GM19455 (cell line): Measurements from ENCODE around the gene VWA8.
"Not testable (repeated sequence)": the region's sequence is repeated elsewhere in the genome, so short reads cannot be mapped to it uniquely, and the experiment has no call there.

ENCODE experiments used
- ATAC-seq: cut with Tn5 transposase; IDR thresholded peaks from one replicate; pipeline ENCODE4 v1.9.1; 2021; ENCODE audit not compliant: unreplicated experiment

VWA8 gene

DNA sequence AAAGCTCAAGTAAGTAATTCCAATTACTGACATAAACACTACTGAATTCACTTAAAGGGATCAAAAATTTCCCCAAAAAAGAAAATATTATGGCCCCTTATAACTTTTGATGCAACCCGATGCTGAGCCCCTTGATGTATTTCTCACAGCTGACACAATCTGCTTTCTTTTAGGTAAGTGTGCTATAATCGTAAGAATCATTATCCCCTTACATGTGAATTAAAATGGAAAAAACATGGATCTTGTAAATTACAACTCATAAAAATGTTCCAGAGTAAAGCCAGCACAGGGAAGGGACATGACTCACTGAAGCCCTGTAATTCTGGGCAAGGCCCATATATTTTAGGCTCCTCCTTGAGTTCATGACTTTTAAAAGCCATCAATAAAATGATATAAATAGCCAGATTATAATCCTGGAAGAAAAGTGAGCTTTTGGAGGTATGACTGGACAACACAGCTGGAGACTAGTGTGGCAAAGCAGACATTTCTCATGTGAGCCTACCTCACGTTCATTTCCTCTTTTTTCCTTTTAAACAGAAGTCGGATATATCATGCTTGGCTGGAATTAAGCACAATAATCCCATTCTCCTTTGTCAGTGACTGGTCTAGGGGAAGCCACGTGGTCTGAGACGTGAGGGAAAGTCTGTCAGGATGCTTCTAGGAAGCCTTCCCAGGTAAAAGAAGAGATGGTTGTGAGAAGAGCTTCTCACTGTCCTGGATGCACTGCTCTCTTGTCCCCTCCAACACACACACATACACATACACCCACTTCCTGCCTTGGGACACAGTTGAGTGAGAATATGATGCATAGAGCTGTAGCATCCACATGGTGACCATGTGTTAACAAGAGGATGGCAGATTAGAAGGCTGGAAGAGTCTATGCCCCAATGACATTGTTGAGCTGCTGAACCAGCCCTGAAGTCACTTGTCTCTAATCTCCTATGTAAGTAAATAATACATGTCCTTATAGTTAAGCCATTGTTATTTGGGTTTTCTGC is 338.2 kb downstream of the VWA8 start:
- ATAC-seq = no peak

DNA sequence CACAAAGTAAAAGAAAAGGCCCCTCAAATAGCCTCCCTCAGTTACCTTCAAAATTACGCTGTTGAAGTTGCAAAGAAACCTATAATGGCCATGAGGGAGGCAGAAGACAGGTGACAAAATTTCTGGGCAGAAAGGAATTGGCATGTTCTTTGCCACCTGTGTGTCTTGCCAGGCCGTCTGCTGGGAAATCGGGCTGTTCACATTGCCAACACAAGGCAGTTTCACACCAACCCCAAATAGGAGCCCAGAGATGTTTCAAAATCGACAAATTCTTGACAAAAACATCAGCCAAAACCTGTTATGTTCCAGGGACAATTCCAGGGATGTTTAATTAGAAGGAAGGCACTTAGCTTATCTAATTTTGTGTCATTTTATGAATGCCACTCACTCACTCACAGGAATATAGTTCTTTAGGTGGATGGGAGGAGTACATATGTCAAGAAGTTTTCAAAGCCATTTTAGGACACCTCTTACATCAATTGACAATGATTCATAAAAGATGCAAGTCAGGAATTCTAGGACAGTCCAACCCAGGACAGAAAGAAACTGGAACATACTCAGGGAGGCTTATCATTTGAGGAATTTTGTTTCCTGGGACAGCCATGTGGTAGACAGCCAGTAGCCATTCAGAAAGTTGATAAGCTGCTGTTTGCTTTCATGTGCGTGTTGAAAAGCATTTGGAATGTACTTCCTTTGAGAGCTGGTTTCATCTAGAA is 339.0 kb downstream of the VWA8 start:
- no peak for ATAC-seq

DNA sequence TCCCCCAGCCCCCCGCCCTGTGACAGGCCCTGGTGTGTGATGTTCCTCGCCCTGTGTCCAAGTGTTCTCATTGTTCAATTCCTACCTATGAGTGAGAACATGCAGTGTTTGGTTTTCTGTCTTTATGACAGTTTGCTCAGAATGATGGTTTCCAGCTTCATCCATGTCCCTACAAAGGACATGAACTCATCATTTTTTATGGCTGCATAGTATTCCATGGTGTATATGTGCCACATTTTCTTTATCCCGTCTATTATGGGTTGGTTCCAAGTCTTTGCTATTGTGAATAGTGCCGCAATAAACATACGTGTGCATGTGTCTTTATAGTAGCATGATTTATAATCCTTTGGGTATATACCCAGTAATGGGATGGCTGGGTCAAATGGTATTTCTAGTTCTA is 343.3 kb downstream of the VWA8 start:
- ATAC-seq = not testable (repeated sequence)

DNA sequence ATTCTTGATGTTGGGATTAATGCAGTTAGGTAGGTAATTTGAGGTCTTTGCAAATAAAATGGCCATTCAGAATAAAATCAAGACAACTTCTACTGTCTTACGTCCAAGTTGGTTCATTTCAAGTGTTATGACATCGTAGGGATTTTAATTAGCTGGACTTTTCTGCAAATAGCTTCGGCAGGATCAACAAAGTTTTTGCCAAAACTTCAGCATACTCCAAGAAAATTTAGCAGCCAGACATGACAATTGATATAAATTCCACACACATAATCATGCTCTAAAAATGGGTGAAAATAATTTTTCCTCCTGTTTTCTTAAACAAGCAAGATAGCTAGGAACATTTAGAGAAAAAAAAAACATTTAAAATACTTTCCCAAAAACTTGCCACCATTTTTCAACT is 344.8 kb downstream of the VWA8 start:
- ATAC-seq = no peak

DNA sequence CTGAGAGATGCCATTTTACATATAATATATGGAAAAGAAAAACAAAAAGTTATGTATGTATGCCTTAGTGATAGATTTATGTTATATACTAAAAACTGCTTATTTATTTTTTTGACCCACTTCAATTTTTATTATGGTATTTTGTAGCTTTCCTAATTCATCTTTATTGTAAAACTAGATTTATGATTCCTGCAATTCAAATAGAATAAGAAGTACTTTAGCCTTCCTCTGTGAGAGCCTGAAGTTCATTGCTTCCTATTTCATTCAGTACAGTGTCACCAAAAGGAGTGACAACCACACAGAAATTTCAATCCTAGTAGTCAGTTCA is 345.4 kb downstream of the VWA8 start:
- ATAC-seq = no peak

DNA sequence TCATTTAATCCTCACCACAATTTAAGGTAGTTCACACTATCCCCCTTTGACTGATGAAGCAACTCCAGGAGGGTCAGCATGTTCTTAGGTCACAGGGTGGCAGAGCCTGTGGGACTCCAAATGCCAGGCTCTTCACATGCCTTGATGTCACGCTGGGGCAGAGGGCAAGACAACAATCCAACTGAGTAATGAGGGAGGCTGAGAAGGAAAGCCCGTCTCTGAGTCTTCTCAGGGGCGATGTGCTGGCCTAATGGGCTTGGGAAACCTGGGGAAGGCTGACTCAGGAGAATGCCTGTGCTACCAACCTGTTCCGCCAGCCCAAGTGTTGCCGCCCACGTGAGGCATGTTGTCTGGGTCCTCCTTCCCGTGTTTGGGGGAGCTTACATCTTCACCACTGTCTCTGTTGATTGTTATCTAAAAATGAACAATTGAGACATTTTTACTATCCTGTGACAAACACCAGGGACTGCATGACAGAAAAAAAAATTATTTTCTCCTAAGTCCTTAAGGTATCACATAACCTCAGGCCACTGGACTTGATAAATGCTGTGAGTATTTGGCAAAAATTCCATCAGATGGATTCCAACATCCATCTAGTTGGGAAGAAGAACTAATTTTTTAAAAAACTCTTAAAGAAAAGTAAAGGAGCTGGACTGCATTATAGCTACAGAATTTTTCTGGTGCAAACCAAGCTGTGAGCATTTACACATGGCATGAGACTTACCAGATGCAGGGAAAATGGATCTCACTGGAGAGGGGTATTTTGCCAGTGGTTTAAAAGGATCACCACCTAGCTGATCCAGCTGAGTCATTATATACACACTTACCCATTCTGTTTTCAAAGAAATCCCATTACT is 346.0 kb downstream of the VWA8 start:
- ATAC-seq = no peak

DNA sequence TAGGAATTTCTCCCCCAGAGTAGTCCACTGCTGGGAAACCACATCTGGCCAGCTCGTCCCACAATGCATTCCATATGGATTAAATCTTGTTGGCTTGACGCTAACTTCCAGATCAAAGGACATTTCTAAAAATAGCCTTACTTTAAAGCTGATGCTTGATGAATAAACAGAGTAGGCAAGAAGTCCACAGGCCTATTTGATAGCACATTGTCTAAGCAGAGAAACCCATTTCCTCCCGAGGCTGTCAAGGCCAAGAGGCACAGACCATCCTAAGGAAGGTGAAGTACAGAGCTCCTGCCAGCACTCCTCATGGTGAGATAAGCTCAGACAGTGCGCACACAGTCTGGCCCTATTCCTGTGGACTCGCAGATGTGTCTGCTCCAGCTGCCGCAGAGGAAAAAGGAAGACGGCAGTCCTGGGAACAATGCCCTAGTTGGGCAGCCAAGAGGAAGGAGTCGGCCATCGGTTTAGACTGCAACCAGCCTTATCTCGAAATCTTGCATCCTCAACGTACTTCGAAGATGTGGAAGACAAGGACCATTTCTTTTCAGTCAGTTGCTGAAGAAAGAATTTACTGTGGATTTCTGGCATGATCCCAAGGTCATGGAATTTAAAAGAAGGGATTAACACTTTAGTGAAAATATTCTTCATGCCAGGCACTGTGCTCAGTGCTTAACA is 346.8 kb downstream of the VWA8 start:
- no peak for ATAC-seq

DNA sequence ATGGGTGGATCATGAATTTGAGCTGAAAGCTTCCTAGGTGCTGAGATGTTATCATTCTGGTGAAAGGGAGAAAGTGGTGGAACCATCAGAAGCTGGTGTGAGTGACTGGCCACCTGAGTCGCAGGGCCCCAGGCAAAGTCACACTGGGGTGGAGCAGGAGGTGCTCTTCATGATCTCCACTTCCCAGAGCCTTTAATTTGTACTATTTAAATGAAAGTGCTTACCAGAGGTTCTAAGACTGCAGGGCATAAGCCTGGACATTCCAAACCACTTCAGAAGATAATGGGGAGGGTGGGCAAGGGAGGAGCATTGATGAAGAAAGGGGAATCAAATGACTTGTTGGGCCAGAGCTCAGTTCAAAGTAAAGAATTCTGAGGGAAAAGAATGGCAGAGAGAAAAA is 347.4 kb downstream of the VWA8 start:
- ATAC-seq = no peak

DNA sequence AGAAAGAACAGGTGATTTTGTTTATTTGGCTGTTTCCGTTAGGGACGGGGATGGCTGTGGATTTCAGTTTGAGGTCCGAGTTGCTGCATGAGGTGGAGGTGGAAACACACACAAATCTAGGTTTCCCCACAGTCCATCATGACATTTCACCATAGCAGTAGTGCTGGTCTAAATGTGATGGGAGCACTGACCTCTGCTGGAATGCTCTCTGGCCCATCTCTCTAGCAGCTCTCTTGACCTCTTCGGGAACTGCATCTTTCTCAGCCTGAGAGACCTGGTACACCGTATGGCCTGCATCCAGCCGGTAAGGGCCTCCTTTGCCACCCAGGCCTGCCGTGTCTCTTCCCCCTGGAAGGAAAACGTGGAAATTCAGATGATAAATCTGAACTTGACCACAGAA is 349.5 kb downstream of the VWA8 start:
- ATAC-seq = no peak

DNA sequence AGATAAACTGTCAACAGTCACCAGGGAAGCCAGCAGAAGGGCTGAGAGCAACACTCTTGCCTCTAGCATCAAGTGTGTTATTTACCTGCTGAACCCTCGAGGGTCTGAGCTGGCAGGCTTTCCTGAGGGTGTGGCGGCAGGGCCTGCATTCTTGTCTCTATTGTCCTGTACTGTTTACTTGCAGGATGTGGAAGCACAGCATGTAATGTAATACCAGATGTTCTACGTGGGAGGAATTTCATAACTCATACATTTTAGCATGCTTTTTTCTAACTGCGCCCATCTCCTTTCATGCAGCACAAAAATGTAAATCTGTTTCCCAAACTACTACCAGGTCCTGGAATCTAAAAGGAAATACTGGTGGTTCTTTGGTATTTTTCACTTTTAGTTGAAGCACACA is 350.5 kb downstream of the VWA8 start:
- ATAC-seq = no peak

DNA sequence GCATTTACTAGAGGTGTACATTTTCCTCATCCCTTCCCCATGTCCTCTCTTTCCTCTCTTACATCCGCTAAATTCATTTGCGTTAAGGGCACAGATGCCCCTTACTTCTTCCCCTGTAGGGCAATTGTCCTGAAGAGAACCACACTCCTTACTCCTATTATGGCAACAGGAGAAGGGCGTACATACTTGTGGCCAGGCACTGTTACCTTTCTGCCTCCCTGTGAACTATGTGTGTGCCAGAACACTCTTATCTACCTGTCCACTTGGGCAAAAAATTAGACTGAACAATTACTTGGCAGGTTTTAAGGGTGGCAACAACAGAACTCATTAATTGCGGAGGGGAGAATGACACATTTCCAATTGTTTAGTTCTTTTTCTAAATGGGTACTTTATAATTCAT is 351.1 kb downstream of the VWA8 start:
- no peak for ATAC-seq

DNA sequence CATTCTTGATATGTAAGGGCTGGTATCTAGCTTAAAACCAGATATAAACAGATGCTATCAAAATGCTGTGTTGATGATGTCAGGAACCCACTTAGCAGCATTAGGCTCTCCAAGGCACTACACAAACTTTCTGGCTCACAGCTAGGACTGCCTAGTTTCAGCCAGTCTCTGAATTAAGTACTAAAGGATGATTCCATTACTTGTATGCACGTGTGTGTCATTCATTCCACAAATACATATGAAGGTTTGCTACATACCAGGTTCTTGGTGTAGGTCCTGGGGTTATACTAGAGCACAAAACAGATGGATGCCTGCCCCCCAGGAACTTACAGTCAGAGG is 352.1 kb downstream of the VWA8 start:
- no peak for ATAC-seq

DNA sequence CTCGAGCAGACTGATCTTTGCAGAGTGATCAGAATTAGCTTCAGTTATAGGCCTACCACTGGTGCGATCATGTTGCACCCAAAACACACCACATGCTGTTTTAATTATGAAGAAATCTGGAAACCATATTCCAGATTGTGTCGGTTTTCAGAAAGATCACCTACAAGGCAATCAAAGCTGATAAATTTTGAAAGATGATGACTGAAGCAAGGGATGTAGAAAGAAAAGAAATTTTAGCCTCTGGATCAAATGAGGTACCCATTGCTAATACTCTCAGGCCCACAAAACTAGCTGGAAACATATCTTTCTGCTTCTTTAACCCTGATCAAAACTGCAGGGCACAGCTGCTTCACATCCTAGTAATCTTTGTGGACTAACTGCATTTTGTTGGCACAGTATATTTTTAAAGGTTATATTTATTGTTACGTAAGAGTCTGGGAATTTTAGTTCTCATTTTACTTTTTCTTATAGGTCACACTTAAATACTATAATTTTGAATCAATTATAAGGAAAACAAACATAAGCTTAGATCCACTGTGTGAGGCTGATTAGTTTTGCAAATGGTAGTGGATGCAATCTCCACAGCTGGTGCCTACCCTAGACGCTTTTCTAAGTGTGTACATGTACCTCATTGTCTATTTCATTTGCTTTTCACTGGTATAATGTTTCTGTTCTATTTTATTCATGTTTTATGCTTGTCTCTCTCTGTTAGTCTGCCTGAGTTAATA is 352.6 kb downstream of the VWA8 start:
- ATAC-seq = no peak

DNA sequence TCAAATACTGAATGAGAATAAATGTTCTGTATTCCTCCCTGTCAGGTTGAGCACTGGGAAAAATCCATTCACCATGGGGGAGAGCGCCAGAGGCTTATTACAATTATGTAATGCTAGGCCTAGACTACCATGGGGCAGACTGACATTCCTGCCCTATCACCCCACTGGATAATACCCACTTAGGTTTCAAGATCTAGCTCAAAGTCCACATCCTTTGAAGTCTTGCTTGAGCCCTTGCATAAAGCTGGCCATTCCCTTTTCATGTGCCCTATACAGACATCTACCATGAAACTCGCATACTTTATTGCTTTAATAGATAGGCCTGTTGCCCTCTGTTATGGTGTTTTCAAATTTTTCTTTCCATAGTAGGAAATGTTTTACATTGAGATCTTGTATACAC is 354.3 kb downstream of the VWA8 start:
- no peak for ATAC-seq

DNA sequence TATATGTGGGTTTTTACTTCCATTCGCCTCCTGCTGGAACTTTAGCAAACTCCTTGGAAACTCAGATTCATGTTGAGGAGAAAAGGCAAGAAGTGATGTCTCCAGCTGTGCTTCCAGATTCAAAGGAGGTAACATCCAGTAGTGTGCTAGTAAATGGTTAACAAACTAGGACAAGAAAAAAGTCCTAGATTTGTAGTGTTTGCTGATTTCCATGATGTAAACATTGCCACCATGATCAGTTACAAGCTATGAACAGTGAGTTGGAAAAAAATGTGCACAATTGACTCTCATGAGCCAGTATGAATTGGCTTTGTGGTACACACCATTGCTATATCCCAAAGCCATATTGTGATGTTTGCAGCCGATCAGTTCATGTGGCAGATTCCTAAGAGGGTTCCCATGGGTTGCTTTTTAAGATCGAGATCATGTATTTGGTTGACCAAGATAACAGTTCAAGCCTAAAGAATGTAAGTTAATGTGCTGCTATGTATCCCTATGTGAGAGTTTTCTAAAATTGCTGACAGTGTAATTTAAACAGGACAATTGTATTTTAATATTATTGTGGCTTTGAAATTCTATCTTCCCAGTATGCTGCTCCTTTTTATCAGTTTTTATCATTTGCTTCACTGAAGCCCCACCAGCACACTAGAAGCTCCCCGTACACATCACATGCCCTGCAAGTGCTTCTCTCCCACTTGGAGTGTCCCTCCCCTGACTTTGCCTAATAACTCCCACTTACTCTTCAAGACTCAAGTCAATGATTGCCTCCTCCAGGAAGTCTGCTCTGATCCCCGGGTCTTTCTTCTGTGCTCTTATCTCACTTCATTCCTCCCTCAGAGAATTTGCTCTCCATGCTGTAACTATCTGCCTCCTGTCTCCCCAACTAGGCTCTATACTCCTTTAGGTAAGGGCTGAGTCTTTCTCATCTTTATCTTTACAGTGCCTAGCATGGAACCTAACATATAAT is 355.3 kb downstream of the VWA8 start:
- no peak for ATAC-seq

DNA sequence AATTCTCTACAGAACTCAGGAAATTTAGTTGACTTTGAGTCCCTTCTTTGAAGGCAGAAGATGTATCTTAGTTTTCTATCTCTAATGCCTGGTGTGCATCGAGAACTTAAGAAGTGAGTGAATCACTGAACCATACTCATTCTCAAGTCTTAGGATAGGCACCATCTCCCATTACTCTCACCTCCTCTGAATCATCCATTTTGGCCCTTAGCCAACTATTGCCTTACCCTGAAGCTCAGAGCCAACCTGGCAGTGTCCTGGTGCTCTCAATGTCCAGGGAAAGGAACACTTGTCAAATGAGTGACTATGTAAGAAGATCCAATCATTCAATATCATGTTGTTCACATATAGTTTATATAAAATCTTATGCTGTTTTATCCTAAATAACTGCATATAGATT is 357.0 kb downstream of the VWA8 start:
- no peak for ATAC-seq

DNA sequence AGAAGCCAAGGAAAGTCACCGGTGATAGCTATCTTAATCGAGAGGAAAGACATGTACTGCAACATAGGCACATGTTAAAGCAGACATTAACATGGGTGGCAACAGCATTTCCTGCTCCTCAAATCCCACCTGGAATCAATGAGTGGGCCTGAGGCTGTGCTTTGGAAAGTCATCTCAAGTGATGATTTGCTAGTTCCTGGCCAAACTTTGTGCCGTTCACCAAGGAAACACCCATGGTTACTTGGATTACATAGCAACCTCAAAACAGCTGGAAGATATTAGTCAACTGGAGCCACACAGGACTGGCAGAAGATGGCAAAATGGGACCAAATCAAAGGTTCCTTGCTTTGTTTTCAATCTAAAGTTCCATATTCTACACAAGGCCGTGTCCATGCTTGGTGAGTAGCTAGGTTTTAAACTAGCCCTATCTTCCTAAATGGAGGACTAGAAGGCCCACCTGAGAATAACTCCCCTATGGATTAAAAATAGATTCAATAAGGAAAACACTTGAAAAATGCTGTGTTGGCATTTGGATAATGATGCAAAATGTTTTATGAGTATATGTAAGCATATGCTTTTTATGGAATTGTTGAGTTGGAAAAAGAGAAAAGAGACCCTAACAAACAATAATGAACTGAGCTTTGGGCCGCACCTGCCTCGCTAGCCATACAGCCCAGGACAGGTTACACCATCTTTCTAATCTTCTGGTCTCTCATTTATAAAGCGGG is 359.0 kb downstream of the VWA8 start:
- no peak for ATAC-seq

DNA sequence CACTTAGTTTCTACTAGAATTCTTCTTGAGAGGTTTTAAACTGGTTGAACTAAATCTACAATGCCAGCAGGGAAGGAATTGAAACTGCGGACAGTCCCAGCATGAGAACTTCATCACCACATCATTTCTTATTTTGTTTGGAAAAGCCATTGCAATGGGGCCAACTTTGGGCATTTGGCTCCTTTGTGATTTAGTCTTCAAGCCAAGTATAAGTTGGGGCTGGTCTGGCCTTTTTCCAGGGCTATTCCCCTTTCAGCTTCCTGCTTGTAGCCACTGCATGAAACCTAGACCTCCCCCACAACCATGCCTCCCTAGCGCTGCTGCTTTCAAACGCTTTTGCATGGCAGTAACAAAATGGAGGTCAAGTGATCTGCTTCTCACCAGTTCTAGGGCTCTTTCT is 361.3 kb downstream of the VWA8 start:
- no peak for ATAC-seq
